B cell (primary cell): Measurements from ENCODE around the gene CHSY3. TPM values are rescaled to one million over a fixed set of nuclear protein-coding genes. Genes with fewer than 3 reads are reported as not detected.

Source experiments
- ATAC-seq: fragments of 200-7000 bp; cut with Tn5 transposase; one replicate; pipeline ENCODE4 v1.10.0; 2021; ENCODE audit warnings: low read depth, mild to moderate bottlenecking, moderate number of reproducible peaks, moderate library complexity
- CTCF ChIA-PET: fragments of 350-600 bp; sonication (Branson Sonifier 250); formaldehyde crosslinking; loops from one replicate; lab custom pipeline; 2021; ENCODE audit warnings: antibody characterized with exemption, inconsistent platforms; lab: Charles Lee
- POLR2A ChIA-PET: fragments of 350-600 bp; sonication (Branson Sonifier 250); formaldehyde crosslinking; loops from one replicate; lab custom pipeline; 2021; ENCODE audit warnings: antibody characterized with exemption; lab: Charles Lee
- DNase-seq: peaks from one replicate; pipeline ENCODE4 v3.0.0; 2013
- H2AFZ ChIP-seq: 2 replicates; pipeline ENCODE4 v1.6.1; 2012; ENCODE audit warnings: mild to moderate bottlenecking, low read depth, low read length; ENCODE audit not compliant: insufficient read depth, poor library complexity, severe bottlenecking
- H3K27ac ChIP-seq, 2 donors: 1 replicate in 1 of 2; 2 replicates in 1 of 2; pipeline ENCODE4 v1.5.1; 2012 to 2013; ENCODE audit warnings: low read length in 2 of 2, mild to moderate bottlenecking in 2 of 2, moderate library complexity in 1 of 2
- H3K27me3 ChIP-seq, 4 experiments: fragments of 200-600 bp in 1 of 4; sonication (generic) in 1 of 4; replicated peaks in 1 of 4; 1 replicate in 2 of 4; 2 replicates in 2 of 4; pipeline versions ENCODE4 v1.6.1 to v1.7.0; 2013 to 2016; ENCODE audit warnings: low read length in 3 of 4, mild to moderate bottlenecking in 2 of 4, mixed read lengths in 1 of 4, moderate library complexity in 1 of 4; ENCODE audit not compliant: insufficient read depth in 4 of 4, control insufficient read depth in 3 of 4; ENCODE audit errors: control extremely low read depth in 1 of 4
- H3K36me3 ChIP-seq, 2 experiments: replicated peaks in 1 of 2; 1 replicate in 1 of 2; 2 replicates in 1 of 2; pipeline versions ENCODE4 v1.6.1 to v1.7.1; 2013; ENCODE audit warnings: low read length in 1 of 2; ENCODE audit not compliant: insufficient read depth in 2 of 2, control insufficient read depth in 1 of 2; ENCODE audit errors: control extremely low read depth in 1 of 2, extremely low read depth in 1 of 2
- H3K4me1 ChIP-seq, 2 donors: fragments of 200-600 bp in 1 of 2; sonication (generic) in 1 of 2; 1 replicate in 1 of 2; 2 replicates in 1 of 2; pipeline versions ENCODE4 v1.5.1 to v1.6.1; 2013 to 2017; ENCODE audit warnings: low read length in 2 of 2; ENCODE audit not compliant: control insufficient read depth in 2 of 2, insufficient read depth in 2 of 2
- H3K4me2 ChIP-seq: replicated peaks from 2 replicates; pipeline ENCODE3; 2012; ENCODE audit warnings: mild to moderate bottlenecking, low read depth, low read length; ENCODE audit not compliant: poor library complexity, severe bottlenecking
- H3K4me3 ChIP-seq, 5 experiments: fragments of 200-600 bp in 1 of 5; sonication (generic) in 1 of 5; 1 replicate in 3 of 5; 2 replicates in 2 of 5; pipeline versions ENCODE4 v1.5.1 to v1.7.0; 2011 to 2016; ENCODE audit warnings: low read length in 4 of 5, mild to moderate bottlenecking in 4 of 5, low read depth in 2 of 5, control low read depth in 1 of 5, moderate library complexity in 1 of 5; ENCODE audit not compliant: insufficient read depth in 1 of 5; ENCODE audit errors: control extremely low read depth in 1 of 5, extremely low read depth in 1 of 5
- H3K79me2 ChIP-seq: fragments of 200-600 bp; sonication (generic); one replicate; pipeline ENCODE4 v1.6.0; 2016; ENCODE audit warnings: low read length; ENCODE audit not compliant: control insufficient read depth, insufficient read depth
- H3K9ac ChIP-seq: fragments of 200-600 bp; sonication (generic); 2 replicates; pipeline ENCODE4 v1.6.1; 2017; ENCODE audit warnings: mild to moderate bottlenecking, low read length, moderate library complexity
- H3K9me3 ChIP-seq, 3 donors: one replicate each; pipeline versions ENCODE4 v1.6.1 to v1.7.1; 2013; ENCODE audit warnings: low read length in 2 of 3; ENCODE audit not compliant: control insufficient read depth in 2 of 3, insufficient read depth in 1 of 3; ENCODE audit errors: control extremely low read depth in 1 of 3
- H4K20me1 ChIP-seq: 2 replicates; pipeline ENCODE4 v1.6.0; 2012; ENCODE audit warnings: mild to moderate bottlenecking, low read length; ENCODE audit not compliant: insufficient read depth, control insufficient read depth, poor library complexity, severe bottlenecking
- H3K27ac Mint-ChIP-seq: one replicate; pipeline ENCODE4 v1.8.0; 2021; ENCODE audit warnings: mixed read lengths
- H3K27me3 Mint-ChIP-seq: one replicate; pipeline ENCODE4 v1.8.0; 2021; ENCODE audit warnings: mixed read lengths
- H3K4me1 Mint-ChIP-seq: one replicate; pipeline ENCODE4 v1.8.0; 2021; ENCODE audit warnings: mixed read lengths
- H3K4me3 Mint-ChIP-seq: one replicate; pipeline ENCODE4 v1.8.0; 2021; ENCODE audit warnings: mixed read lengths
- H3K9me3 Mint-ChIP-seq: one replicate; pipeline ENCODE4 v1.8.0; 2022; ENCODE audit warnings: mixed read lengths; ENCODE audit not compliant: insufficient read depth
- CTCF ChIP-seq: fragments of 200-600 bp; IDR thresholded peaks from one replicate; pipeline ENCODE4 v1.8.0; 2022; ENCODE audit warnings: antibody characterized with exemption, mild to moderate bottlenecking
- EZH2 ChIP-seq: IDR thresholded peaks from 2 replicates; pipeline ENCODE4 v1.6.1; 2012; ENCODE audit warnings: borderline replicate concordance, low read depth, mild to moderate bottlenecking, moderate library complexity, low read length; ENCODE audit not compliant: insufficient read depth, poor library complexity, severe bottlenecking
- WGBS: methylation state at CpG from one replicate; pipeline ENCODE4 v1.1.5; 2013; ENCODE audit warnings: missing lambda C conversion rate; ENCODE audit not compliant: insufficient coverage; 5-methylcytosine and 5-hydroxymethylcytosine counted together
- intact Hi-C: fragments of 100-400 bp; cut with micrococcal nuclease; formaldehyde crosslinking; loops from one replicate; pipeline ENCODE4 v1.10.0; 2022
- polyA plus RNA-seq: library from polyadenylated mRNA; depleted of rRNA; stranded (reverse); fragments of >200 nt; gene quantifications from 2 replicates; pipeline ENCODE4 v1.2.3, GENCODE V29; 2012
- total RNA-seq, 2 donors: library from RNA; stranded (reverse); fragments of 120-200 nt in 1 of 2; gene quantifications; 1 replicate in 1 of 2; 2 replicates in 1 of 2; pipeline versions ENCODE4 v1.2.3 to v1.2.4, GENCODE V29; 2013 to 2022

The CHSY3 gene
- total and polyA plus RNA-seq, 2 donors (not counting 1 experiment from before 2014, with no cell fraction given), result not detected

- no peaks in the 10 kb centered on the region for H3K79me2 ChIP-seq
- H3K36me3 ChIP-seq, result no peaks in the 10 kb centered on the region
- no peaks in the 10 kb centered on the region for H3K27me3 ChIP-seq
- H3K4me1 Mint-ChIP-seq, result no peaks in the 10 kb centered on the region
- H2AFZ ChIP-seq, result no peak overlapping the region
- no peak overlapping the region for H3K27ac Mint-ChIP-seq
- DNase-seq, result no peak
- ChIA-PET POLR2A (no interaction called here), CTCF (no interaction called here)
- ATAC-seq, result no peak
- no peak for TF ChIP-seq EZH2
- TF ChIP-seq CTCF, result no peak
- H3K27ac ChIP-seq, result no peak overlapping the region
- no peak overlapping the region for H3K9ac ChIP-seq
- no peak overlapping the region for H3K4me3 ChIP-seq
- no peaks in the 10 kb centered on the region for H3K9me3 ChIP-seq
- H3K27me3 Mint-ChIP-seq, result no peaks in the 10 kb centered on the region
- intact Hi-C loops, result no loop called here
- H3K4me2 ChIP-seq, result no peak overlapping the region
- no peaks in the 10 kb centered on the region for H3K9me3 Mint-ChIP-seq
- no peaks in the 10 kb centered on the region for H4K20me1 ChIP-seq
- no peaks in the 10 kb centered on the region for H3K4me1 ChIP-seq
- H3K4me3 Mint-ChIP-seq, result no peak overlapping the region
Measured at GRCh38 chr5:129977810-129978209, 73.5 kb downstream of the CHSY3 start.

GRCh38 chr5:129978270-129978669 lies 74.0 kb downstream of the CHSY3 start:
- Histone ChIP-seq H3K27ac (no peak overlapping the region), H3K9me3 (no peaks in the 10 kb centered on the region), H3K4me3 (no peak overlapping the region), H3K27me3 (no peaks in the 10 kb centered on the region), H2AFZ (no peak overlapping the region), H3K79me2 (no peaks in the 10 kb centered on the region), H4K20me1 (no peaks in the 10 kb centered on the region), H3K9ac (no peak overlapping the region), H3K4me2 (no peak overlapping the region), H3K4me1 (no peaks in the 10 kb centered on the region), H3K36me3 (no peaks in the 10 kb centered on the region)
- no peak for DNase-seq
- H3K27ac Mint-ChIP-seq, result no peak overlapping the region
- no peaks in the 10 kb centered on the region for H3K4me1 Mint-ChIP-seq
- intact Hi-C loops, result no loop called here
- no peak overlapping the region for H3K4me3 Mint-ChIP-seq
- ATAC-seq, result no peak
- no peaks in the 10 kb centered on the region for H3K9me3 Mint-ChIP-seq
- TF ChIP-seq EZH2 (no peak), CTCF (no peak)
- POLR2A ChIA-PET, result no interaction called here
- no peaks in the 10 kb centered on the region for H3K27me3 Mint-ChIP-seq
- CTCF ChIA-PET, result no interaction called here
- WGBS, result no CpG with 5 or more reads among the region's 1 CpG
